ENCODE results near the gene TOPAZ1.
A peak's percentile ranks its signal among the peaks of the same experiment; 100 is the strongest.
"Not testable (repeated sequence)": the region's sequence is repeated elsewhere in the genome, so short reads cannot be mapped to it uniquely, and the experiment has no call there.

The TOPAZ1 gene

DNA sequence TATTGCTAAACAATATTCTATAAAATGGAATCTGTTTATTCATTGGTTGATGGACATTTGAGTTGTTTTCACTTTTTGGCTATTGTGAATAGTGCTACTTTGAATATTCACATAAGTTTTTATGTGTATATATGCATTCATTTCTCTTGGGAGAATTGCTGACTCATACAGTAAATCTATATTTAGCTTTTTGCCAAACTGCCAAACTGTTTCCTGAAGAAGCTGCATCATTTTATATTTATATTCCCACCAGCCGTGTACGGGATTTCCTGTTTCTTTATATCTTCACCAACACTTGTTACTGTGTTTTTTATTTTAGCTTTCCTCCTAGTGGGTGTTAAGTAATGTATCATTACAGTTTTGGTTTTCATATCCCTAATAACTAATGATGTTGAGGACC, 84.3 kb downstream of the TOPAZ1 start:
- DNase-seq (ENCODE audit: insufficient read length, low spot score) (no peak), FAIRE-seq (no peak)

DNA sequence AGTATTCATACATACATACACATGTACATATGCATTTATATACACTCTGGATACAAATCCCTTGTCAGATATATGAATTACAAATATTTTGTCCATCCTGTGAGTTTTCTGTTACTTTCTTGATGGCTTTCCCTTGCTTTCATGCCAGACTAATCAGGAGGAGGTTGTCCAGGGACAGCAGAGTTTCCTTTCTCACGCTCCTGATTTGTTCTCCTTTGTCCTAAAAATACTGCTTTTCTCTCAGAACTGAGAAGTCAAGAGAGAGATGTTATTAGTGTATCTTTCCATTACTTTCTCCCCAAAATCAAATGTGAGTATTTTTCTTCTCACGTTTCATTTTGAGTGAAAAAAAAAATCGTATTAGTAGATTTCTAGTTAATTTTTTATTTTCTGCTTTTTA, 84.8 kb downstream of the TOPAZ1 start:
- FAIRE-seq, result no peak
- DNase-seq (ENCODE audit: insufficient read length, low spot score), result no peak

DNA sequence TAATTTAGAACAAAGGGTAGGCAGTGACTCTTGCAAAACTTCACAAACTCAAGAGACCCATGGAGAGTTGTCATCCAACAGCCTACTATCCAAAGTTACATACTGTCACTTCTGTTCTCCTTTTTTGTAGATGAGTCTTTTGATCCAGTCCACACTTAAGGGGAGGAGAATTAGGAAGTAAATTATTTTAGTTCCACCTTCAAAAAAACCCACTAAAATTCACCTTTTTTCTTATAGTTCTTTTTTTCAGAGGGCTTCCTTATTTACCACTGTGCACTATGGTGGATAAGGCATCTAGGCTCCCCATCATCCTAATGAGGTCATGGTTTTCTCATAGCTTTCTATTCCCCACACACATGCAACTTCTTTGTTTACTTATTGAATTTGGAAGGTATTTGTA, 88.3 kb downstream of the TOPAZ1 start:
- FAIRE-seq, result no peak
- DNase-seq (ENCODE audit: insufficient read length, low spot score), result no peak

DNA sequence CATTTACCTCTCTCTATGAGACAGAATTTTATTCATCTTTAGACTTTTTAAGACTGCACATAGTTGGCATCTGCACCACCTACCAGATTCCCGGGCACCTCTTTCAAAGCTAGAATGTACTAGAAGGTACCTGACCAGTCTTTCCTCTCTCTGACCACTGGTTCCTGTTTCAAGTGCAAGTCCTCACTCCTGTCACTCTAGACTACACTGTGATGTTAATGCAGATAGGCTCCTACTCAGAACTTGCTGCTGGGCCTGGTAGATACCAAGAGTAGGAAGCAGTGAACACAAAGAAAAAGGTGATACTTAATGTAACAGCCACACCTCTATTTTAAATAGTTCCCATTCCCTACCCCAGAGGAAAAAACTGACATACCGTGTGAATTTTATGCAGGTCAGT, 88.8 kb downstream of the TOPAZ1 start:
- no peak for FAIRE-seq
- DNase-seq (ENCODE audit: insufficient read length, low spot score), result no peak

DNA sequence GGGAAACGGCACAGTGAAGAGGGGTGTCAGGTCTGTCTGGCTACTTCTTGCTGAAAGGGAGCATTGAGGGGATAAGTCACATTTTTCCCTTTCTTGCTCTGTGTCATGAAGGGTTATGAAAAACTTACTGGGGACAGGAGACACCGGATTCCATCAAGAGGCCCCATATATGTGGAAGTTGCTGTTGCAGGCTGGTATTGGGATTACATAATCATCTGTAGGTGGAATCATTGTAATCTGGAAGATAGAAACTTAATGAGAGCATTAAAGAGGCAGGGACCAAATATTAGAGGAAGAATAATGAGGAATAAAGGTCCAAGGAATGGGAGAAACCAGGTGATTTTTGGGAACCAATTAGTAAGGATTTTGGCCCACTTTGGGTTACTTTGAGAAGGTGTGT, 92.6 kb downstream of the TOPAZ1 start:
- FAIRE-seq, result no peak
- DNase-seq (ENCODE audit: insufficient read length, low spot score), result no peak

DNA sequence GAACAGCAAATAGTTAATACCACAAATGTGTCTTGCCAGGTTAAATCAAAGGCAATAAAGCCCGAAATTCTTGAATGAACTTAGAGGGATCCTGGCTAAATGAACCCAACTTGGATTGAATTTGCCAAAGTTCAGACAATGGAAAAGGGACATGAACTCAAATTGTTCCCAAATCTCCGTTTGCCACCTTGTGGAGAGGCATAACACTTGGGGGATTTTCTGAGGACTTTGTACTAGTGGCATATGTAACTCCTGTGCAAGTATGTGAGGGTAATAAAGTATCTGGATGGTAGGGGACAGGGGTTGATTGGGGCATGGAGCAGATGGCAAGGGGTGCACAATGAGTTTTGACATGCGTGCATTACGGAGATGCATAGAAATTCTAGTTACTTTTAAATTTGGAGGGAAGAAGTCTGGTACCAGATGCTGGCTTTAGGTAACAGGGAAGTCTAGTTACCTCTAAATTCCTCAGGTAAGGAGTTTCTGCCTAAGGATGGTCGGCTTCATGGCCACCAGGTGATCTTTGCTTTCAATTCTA, 95.6 kb downstream of the TOPAZ1 start:
- FAIRE-seq (no peak), DNase-seq (ENCODE audit: insufficient read length, low spot score) (no peak)

DNA sequence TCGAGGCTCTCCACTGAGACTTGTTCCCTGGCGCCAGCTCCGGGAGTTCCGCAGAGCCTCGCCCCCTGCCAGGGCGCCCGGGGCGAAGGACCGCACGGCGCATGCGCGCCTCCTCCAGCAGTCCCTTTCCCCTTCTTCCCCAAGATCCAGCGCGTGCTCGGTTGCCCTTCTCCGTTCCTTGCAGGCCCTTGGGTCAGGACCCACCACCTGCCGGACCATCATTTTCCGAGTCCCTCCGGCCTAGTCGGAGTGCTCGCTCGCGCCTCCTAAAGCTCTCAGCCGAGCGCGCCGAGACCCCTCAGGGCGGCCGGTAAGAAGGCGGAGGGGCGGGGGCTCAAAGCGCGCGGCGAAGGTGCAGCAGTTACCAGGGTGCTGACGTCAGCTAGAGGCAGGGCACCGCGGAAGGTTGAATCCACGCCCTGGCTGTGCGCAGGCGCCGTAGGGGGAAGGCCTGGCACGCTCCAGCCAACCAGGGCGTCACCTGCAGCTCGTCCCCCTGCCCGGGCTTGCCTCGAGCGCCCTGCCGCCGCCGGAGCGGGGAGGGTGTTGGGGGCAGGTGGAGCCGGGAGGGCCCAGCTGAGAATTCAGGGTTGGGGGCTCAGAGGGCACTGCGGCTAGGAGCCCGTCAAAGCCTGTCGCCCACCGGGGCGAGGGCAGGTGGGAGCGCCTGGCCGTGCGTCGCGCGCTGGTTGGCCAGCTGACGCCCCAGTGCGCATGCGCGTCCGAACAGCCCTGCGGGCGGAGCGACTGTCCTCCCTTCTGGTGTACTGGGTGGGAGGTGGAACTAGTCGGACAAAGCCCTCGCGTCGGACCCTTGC, 96.5 kb downstream of the TOPAZ1 start, which contains the start of gene TCAIM:
Gene TCAIM, plus strand, starts transcription at position 757 of the 818 bp plus-strand sequence. CDS start 16,017 bp downstream, outside the sequence.
- FAIRE-seq, result peak; percentile 96

DNA sequence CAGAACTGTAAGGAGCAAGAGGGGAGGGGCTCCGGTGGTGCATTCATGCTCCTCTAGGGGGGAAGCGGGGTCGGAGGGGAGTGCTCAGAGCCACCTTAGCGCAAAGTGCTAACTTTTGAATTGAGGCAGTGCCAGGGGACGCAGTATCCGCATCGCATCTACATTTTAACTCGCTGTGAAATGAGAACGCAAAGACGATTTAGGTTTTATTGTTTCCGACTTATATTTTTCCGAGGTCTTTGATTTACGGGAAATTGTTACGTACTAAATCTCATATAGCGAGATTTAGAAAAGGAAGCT, 97.1 kb downstream of the TOPAZ1 start:
- no peak for DNase-seq (ENCODE audit: insufficient read length, low spot score)
- FAIRE-seq, result no peak

More for the DNA sequence above, 96.5 kb downstream of the TOPAZ1 start, which contains the start of gene TCAIM:
- peak; percentile 91 for DNase-seq (ENCODE audit: insufficient read length, low spot score)

DNA sequence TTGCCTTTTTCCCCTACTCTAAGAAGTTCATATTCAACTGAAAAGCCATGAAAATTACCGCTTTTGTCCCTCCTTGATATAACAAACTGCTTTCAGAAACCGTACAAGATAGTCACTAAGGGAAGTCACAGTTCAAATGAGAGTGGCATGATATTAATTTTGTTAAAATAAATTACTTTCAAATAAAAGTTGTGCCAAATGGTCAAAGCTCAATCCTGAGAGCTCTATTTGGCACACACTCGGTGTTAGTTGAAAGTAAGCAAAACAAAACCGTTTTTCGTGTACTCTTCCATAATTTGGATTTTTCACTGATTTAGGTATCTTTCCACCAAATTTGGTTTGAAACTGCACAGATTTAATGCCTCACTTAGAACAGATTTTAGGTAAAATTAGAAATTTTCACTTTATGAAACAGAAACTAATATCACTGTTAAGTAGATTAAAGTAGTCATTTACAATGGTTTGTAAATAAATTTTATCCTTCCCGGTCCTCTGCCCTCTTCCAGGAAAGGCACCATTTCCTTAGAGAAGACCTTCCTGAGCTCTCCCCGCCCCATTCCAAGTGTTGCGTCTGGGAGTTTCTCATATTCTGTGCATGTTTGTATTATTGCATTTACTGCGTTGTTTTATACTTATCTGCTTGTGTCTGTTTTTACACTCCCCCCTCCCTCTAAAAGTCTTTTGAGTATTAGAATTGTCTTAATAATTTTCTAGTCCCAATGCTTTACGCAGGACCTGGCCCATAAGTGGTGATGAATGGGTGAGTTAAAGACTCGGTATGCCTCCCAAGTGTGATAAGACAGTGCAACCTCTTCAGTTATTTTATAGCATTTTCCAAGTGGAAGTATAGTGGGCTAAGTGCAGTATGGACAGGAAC, 97.7 kb downstream of the TOPAZ1 start:
- DNase-seq (ENCODE audit: insufficient read length, low spot score), result no peak
- peak; percentile 35 for FAIRE-seq

DNA sequence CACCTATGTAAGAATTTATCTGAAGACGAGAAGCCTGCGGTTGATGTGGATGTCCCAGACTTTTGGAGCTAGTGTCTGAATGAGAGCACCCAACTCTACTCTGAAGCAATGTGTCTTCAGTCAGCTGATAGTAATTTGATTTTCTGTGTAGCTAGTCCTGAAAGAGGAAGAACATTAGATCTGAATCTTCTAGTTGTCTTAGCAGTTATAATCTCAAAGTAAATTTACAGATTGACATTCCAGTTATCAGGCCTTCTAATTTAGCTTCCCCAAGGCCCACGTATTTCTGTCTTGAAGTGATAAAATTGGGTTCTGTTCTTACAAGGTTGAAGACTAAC, 98.3 kb downstream of the TOPAZ1 start:
- FAIRE-seq (no peak), DNase-seq (ENCODE audit: insufficient read length, low spot score) (no peak)

DNA sequence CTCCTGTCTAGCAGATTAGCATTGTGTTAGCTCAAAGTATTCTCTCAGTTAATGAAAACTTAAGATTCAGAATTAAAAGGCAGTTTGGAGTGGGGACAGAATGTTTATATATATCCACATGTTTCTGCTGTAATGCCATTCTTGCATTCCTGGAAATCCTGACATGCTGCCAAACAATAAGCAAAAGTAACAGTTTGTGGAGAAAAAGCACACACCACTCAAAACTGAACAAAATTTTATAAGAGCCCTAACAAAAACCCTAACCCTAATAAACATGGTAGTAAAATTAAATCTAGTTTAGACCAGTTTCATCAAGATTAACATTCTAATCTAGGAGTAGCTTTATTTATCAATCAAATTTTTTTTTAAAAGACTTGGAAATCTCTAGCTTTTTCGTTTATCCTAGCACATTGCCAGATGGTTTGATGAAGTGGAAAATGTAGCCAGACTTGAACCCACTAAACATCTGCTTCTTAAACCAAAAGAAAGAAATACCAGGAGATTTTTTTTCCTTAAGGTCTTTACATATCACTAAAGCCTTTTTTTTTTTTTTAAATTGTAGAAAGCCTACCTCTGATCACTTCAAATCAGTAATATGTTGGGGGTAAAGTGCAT, 100.6 kb downstream of the TOPAZ1 start:
- no peak for DNase-seq (ENCODE audit: insufficient read length, low spot score)
- FAIRE-seq, result no peak

DNA sequence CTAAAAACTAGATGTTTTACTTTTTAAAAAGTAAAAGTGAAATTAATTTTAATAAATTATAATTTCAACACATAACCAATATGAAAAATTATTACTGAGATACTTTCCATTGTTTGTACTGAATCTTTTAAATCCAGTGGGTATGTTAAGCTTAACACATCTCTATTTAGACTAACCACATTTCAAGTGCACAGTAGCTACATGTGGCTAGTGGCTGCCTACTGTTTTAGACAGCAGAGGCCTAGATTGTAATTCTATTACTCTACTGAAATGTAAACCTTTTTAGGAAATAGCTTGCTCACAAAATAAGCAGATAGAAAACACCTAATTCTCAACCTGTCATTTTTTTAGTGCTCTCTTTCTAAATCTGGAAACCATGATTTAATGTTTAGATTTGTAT, 101.7 kb downstream of the TOPAZ1 start:
- no peak for FAIRE-seq
- DNase-seq (ENCODE audit: insufficient read length, low spot score), result no peak

DNA sequence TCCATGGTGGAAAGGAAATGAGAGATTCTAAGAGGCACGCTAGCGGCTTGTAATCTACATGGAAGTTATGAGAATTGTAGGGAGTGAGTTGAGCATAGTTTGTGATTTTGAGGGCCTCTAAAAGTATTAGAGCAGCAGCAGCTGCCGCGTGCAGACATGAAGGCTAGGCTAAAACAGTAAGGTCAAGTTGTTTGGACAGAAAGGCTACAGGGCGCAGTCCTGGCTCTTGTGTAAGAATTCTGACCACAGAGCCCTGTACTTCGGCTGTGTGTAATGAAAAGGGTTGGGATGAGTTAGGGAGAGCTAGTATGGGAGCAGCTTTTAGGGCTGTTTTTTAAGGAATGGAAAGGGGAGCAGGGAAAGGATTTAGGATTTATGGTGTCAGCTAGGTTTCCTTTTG, 104.9 kb downstream of the TOPAZ1 start:
- not testable (repeated sequence) for FAIRE-seq; DNase-seq (ENCODE audit: insufficient read length, low spot score)

DNA sequence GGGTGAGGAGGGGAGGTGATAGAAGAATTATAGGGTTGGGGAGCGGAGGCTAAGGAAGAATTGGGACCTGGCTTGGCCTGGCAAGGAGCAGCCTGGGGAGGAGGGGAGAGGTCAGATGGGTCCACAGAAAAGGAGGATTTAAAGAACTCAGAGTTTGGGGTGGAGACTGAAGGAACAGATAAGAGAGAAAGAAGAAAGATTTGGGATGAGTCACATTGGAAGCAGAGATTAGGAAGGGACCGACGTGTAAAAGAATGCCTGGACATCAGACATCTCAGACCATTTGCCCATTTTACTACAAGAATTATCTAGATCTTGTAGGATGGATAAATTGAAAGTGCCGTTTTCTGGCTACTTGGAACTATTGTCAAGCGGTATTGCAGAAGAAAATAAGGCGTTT, 107.3 kb downstream of the TOPAZ1 start:
- FAIRE-seq, result no peak
- no peak for DNase-seq (ENCODE audit: insufficient read length, low spot score)

DNA sequence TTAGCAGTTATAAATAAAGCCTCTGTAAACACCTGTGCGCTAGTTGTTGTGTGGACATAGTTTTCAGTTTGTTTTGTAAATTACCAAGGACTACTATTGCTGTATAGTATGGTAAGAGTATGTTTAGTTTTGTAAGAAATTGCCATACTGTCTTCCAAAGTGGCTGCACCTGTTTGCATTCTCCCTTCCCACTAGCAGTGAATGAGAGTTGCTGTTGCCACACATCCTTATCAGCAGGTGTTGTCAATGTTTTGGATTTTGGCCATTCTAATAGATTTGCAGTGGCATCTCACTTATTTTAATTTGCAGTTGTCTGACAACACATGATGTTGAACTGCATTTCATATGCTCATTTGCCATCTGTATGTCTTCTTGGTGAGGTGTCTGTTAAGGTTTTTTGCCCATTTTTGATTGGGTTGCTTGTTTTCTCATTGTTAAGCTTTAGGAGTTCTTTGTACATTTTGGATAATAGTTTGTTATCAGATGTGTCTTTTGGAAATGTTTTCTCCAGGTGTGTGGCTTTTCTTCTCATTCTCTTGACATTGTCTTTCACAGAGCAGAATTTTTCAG, 111.8 kb downstream of the TOPAZ1 start:
- no peak for DNase-seq (ENCODE audit: insufficient read length, low spot score)
- FAIRE-seq, result peak; percentile 33

DNA sequence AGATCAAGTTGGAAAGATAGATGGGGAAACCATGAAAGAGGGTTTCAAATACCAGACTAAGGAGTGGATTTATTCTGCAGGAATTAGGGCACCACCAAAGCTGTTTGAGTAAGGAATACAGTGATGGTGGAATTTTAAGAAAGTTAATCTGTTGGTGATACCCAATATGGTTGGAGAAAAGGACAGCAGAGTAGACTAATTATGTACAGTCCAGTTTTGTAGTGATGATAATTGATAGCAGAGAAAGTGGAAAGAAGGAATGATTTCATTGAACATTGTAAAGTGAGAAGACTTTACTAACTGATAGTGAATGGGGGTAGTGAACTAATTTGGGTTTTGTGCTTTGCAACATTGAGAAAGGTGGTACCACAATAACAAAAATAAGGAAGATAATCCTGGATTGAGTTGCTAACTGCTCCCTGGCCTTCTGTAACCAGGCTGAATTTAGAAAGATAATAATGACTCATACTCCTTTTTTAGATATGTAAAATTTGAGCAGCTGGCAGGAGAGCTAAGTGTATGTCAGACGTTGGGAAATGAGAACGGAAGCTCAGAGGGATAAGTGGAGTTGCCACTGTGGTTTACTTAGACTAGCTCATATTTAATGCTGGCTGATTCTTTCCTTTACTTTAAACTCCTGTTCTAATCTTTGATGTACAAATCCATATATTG, 113.8 kb downstream of the TOPAZ1 start:
- FAIRE-seq, result no peak
- DNase-seq (ENCODE audit: insufficient read length, low spot score), result no peak

DNA sequence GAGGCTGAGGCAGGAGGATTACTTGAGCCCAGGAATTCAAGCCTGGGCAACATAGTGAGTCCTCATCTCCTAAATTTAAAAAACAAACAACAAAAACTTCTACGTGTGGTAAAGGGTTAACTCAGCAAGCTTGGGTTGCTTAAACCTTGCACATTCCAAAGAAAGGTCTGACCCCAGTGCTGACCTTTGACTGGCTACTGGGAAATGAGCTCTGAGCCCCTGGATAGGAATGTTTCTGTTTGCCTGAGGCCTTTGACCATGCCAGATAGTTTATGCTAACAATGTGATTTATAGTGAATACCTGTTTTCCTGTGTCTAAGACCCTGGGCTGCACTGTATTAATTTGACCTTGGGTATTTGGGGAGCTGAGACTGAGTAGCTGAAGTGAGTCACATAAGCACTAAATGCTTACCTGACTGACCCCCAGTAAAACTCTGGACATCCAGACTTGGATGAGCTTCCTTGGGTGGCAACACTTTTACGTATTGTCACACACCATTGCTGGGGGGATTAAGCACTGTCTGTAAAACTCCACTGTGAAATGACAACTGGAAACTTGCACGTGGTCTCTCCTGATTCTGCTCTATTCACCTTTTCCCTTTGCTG, 117.6 kb downstream of the TOPAZ1 start:
- FAIRE-seq, result no peak
- no peak for DNase-seq (ENCODE audit: insufficient read length, low spot score)

DNA sequence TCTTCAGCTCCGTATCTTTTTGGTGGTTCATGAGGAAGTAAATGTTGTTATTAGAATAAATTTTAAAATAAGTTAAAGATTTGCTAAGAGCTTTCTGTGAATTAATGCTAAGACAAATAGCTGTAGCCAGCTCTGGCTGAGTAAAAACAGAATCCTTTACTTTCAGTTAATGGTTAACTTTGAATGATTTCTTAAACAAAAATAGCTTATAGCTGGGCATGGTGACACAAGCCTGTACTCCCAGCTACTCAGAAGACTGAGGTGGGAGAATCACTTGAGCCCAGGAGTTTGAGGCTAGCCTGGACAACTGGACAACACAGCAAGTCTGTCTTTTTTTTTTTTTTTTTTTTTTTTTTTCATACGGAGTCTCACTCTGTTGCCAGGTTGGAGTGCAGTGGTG, 121.9 kb downstream of the TOPAZ1 start:
- FAIRE-seq (peak; percentile 82), DNase-seq (ENCODE audit: insufficient read length, low spot score) (peak; percentile 9)

DNA sequence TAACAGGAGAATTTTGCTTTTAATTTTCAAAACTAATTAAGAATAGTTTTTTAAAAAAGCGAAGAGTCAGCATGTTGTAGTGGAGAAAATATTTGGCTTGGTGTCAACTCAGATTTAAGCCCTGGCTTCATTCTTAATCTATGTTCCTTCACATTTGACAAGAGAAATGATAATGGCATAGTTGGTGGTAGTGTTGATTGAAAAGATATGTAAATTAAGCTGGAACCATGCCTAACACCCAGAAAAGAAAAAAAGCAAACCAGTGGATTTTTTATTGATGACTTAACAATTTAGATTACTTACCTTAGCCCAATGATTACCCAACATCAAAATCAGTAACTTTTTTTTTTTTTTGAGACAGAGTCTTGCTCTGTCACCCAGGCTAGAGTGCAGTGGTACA, 124.3 kb downstream of the TOPAZ1 start:
- FAIRE-seq (no peak), DNase-seq (ENCODE audit: insufficient read length, low spot score) (no peak)

DNA sequence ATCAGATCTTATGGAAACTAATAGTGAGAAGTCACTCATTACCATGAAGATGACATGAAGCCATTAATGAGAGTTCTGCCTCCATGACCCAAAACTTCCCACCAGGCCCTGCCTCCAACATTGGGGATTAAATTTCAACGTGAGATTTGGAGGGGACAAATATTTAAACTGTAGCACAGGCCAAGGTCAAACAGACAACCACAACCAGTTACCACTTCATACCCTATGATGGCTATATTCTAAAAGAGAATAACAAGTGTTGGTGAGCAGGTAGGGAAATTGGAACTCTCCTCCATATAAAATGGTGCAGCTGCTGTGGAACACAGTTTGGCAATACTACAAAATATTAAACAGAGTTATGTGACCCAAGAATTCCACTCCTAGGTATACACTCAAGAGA, 133.8 kb downstream of the TOPAZ1 start:
- FAIRE-seq, result no peak

More for the DNA sequence above, 133.8 kb downstream of the TOPAZ1 start:
- DNase-seq (ENCODE audit: insufficient read length, low spot score), result no peak
